Thyroid gland (tissue), 4 donors: Measurements from ENCODE around the gene USP46. TPM values are rescaled to one million over a fixed set of nuclear protein-coding genes. Genes with fewer than 3 reads are reported as not detected.

Experiments
- DNase-seq, 2 donors: peaks; one replicate each; pipeline ENCODE4 v3.0.0-alpha.2; 2019
- H3K27ac ChIP-seq, 3 donors: fragments of 200-600 bp; sonication (generic); 1 replicate in 2 of 3; 2 replicates in 1 of 3; pipeline ENCODE4 v1.5.1; 2016 to 2019; ENCODE audit warnings: mild to moderate bottlenecking in 1 of 3, moderate library complexity in 1 of 3
- H3K27me3 ChIP-seq: fragments of 200-600 bp; sonication (generic); one replicate; pipeline ENCODE4 v1.5.1; 2019
- H3K36me3 ChIP-seq, 2 donors: fragments of 200-600 bp; sonication (generic); one replicate each; pipeline ENCODE4 v1.5.1; 2016 to 2019
- H3K4me1 ChIP-seq, 2 donors: fragments of 200-600 bp; sonication (generic); one replicate each; pipeline ENCODE4 v1.5.1; 2017 to 2019
- H3K4me3 ChIP-seq, 3 donors: fragments of 200-600 bp; sonication (generic); replicated peaks in 1 of 3; 1 replicate in 2 of 3; 2 replicates in 1 of 3; pipeline ENCODE4 v1.5.1; 2016; ENCODE audit warnings: mild to moderate bottlenecking in 1 of 3
- H3K9me3 ChIP-seq: fragments of 200-600 bp; sonication (generic); one replicate; pipeline ENCODE4 v1.5.1; 2017
- POLR2A ChIP-seq, 2 donors: fragments of 450-650 bp; IDR thresholded peaks; one replicate each; pipeline ENCODE4 v1.6.1; 2017; ENCODE audit warnings: antibody characterized with exemption in 2 of 2, mild to moderate bottlenecking in 2 of 2, moderate library complexity in 1 of 2
- WGBS, 2 donors: methylation state at CpG; one replicate each; pipeline ENCODE4 v1.1.5; 2017; 5-methylcytosine and 5-hydroxymethylcytosine counted together
- intact Hi-C: fragments of 100-400 bp; cut with DNase I; formaldehyde crosslinking; loops from one replicate; pipeline ENCODE4 v1.15.1; 2023
- total RNA-seq, 4 donors: library from RNA; depleted of rRNA; stranded (reverse); fragments of >200 nt; gene quantifications; one replicate each; pipeline ENCODE4 v1.2.3, GENCODE V29; 2016
- TF ChIP-seq, protein P1 (sequence below), 6 experiments: fragments of 200-600 bp in 3 of 6; fragments of 450-650 bp in 3 of 6; sonication (generic) in 3 of 6; IDR thresholded peaks; one replicate each; pipeline ENCODE4 v1.5.1; 2016 to 2019; ENCODE audit warnings: antibody characterized with exemption in 6 of 6, mild to moderate bottlenecking in 2 of 6, inconsistent platforms in 1 of 6, moderate library complexity in 1 of 6

USP46 gene
- total RNA-seq, 4 donors from 2014 or later: 10.8 to 17.6 (median 14.2) TPM

DNA sequence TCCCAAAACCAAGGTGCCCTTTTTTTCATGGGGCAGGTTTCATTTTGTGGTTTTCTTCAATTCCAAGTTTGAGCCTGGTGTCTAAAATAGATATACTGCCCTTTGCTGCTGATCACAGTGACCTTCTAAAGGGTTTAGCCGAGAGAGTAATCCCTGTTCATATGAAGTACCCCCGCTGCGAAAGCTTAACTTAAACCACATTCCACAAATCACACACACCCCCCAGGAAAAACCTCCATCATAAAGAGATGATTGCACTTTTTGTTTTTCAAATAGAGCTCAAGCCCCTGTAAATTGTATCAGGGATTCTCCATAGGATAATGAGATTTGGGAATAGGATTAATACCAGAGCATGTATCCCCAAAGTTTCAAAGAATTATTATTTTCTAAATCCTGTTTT is 90.8 kb downstream of the USP46 start:
- no peak overlapping the region for H3K27ac ChIP-seq
- intact Hi-C loops: no loop called here
- no peak overlapping the region for H3K4me3 ChIP-seq
- H3K36me3 ChIP-seq: no peaks in the 10 kb centered on the region
- TF ChIP-seq POLR2A (IDR thresholded peaks at IDR 0.05): no peak
- TF ChIP-seq, protein P1, sequence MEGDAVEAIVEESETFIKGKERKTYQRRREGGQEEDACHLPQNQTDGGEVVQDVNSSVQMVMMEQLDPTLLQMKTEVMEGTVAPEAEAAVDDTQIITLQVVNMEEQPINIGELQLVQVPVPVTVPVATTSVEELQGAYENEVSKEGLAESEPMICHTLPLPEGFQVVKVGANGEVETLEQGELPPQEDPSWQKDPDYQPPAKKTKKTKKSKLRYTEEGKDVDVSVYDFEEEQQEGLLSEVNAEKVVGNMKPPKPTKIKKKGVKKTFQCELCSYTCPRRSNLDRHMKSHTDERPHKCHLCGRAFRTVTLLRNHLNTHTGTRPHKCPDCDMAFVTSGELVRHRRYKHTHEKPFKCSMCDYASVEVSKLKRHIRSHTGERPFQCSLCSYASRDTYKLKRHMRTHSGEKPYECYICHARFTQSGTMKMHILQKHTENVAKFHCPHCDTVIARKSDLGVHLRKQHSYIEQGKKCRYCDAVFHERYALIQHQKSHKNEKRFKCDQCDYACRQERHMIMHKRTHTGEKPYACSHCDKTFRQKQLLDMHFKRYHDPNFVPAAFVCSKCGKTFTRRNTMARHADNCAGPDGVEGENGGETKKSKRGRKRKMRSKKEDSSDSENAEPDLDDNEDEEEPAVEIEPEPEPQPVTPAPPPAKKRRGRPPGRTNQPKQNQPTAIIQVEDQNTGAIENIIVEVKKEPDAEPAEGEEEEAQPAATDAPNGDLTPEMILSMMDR (IDR thresholded peaks at IDR 0.05): no peak
- DNase-seq: no peak
- 90 to 94% methylated on average over 3 of the region's 3 CpGs for WGBS, 2 donors
- no peaks in the 10 kb centered on the region for H3K4me1 ChIP-seq
- H3K9me3 ChIP-seq: no peaks in the 10 kb centered on the region
- no peaks in the 10 kb centered on the region for H3K27me3 ChIP-seq

DNA sequence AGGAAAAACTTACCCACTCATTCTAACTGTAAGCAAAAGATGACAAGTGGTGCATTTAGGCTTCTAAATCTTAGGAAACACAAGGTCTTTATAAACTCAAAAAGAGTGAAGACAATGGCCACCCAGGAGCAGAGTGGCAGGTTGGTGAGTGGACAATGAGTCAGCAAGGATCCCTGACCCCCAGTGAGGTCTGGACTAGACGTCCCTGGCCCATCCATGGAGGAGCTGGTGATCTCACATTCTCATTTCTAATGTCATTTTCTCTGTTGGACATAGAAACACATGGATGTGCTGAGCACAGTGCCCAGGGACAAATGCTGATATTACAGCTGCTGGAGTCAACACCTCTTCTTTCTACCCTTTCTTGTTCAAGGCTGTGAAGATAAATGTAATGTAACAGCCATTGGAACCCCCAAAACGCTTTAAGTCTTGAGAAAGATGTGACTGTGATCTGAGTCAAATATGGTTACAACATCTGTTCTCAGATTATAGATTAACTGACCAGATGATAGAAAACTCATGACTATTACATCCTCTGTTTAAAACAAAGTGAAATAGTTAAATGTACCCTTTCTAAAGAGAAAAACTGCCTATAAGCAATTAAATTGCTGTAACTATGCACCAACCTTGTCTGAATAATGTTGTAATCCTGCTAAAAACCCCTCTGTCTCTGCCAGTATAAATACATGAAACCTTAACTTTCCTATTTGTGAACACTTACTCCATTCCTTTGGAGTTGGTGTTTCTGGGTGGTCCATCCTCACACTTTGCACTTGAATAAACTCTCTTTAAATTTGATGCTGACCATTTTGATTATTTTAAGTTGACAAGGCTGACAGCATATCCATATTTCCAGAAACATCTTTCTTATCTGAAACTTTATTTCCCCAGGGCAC is 92.7 kb downstream of the USP46 start:
- intact Hi-C loops: no loop called here
- Histone ChIP-seq H3K4me1 (no peaks in the 10 kb centered on the region), H3K4me3 (no peak overlapping the region), H3K36me3 (no peaks in the 10 kb centered on the region), H3K27me3 (no peaks in the 10 kb centered on the region), H3K9me3 (no peaks in the 10 kb centered on the region), H3K27ac (no peak overlapping the region)
- TF ChIP-seq POLR2A (IDR thresholded peaks at IDR 0.05): no peak
- TF ChIP-seq, protein P1 (IDR thresholded peaks at IDR 0.05): no peak
- no peak for DNase-seq
- 70 to 82% methylated on average over 2 of the region's 2 CpGs for WGBS, 2 donors

DNA sequence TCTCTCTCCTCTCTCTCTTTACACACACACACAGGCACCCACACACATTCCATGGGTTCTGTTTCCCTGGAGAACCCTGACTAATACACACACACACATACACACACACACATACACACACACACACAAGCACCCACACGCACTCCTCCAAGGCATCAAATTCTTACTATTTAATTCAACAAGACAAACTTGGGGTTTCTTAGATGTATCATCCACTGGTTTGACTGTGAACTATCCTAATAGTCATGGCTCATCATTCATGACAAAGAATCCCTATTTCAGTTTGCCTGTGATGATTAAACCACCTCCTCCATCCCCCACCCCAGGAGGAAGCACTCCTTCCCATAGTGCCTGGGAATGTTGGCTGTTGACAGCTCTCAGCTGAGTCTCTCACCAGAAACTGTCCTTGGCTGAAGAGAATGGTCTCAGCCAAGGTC is 98.2 kb downstream of the USP46 start:
- Histone ChIP-seq H3K4me1 (no peaks in the 10 kb centered on the region), H3K4me3 (no peak overlapping the region), H3K27me3 (no peaks in the 10 kb centered on the region), H3K9me3 (no peaks in the 10 kb centered on the region), H3K36me3 (no peaks in the 10 kb centered on the region), H3K27ac (no peak overlapping the region)
- 82 to 98% methylated on average over 1 of the region's 1 CpG for WGBS, 2 donors
- DNase-seq: no peak
- intact Hi-C loops: no loop called here
- TF ChIP-seq, protein P1 (IDR thresholded peaks at IDR 0.05): no peak
- TF ChIP-seq POLR2A (IDR thresholded peaks at IDR 0.05): no peak

DNA sequence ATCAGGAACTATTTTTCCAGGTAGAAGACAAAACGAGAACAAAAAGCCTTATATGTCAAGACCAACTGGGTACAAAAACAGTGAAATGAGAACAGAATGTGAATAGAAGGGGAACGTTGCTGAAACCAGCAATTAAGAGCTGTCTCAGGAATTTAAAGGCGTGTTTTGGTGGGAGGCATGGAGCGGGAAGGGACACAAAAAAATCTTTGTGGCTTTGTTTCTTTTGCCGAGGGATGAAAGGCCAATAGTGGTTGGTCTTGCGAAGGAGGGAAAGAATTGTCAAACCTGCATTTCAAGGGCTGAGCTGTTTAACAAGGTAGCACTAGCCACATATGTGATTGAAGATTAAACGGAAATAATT is 103.8 kb downstream of the USP46 start:
- intact Hi-C loops: no loop called here
- TF ChIP-seq POLR2A (IDR thresholded peaks at IDR 0.05): no peak
- TF ChIP-seq, protein P1 (IDR thresholded peaks at IDR 0.05): no peak
- no peak overlapping the region for H3K27ac ChIP-seq
- H3K27me3 ChIP-seq: no peaks in the 10 kb centered on the region
- H3K36me3 ChIP-seq: no peaks in the 10 kb centered on the region
- no peaks in the 10 kb centered on the region for H3K9me3 ChIP-seq
- no peaks in the 10 kb centered on the region for H3K4me1 ChIP-seq
- DNase-seq: no peak
- no peak overlapping the region for H3K4me3 ChIP-seq
- 47 to 52% methylated on average over 7 of the region's 7 CpGs for WGBS, 2 donors

DNA sequence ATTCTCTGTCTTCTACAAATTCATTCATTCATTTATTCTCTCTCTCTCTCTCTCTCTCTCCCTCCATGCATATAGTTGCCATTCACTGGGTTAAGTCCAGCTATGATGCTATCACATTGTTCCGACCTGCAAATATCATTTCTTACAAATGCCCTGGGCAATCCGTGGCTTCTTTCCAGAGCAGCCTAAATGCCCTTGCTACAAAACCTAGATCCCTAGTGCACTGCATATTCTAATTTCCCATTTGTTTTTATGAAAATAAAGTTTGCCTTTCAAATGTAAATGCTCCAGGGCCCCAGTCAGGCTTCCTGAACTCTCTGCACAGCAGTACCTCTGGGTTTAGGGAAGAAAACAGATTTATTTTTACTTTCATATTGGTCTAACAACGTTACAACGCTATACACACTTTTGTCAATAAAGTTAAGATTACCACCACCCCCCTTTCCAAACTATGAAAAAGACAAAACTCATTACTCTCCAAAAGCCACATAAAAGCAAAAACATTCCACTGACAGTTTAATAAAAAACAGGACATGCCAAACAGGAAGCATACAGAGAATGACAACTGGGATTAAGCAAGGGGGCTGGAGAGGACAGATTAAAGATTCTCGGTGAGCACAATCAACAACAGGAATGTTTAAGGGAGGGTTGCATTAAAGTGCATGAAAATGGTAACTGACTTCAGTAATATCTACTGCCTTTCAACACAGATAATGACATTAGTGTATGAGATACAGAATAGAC is 104.3 kb downstream of the USP46 start:
- no peak overlapping the region for H3K4me3 ChIP-seq
- H3K4me1 ChIP-seq: no peaks in the 10 kb centered on the region
- intact Hi-C loops: no loop called here
- TF ChIP-seq POLR2A (IDR thresholded peaks at IDR 0.05): no peak
- TF ChIP-seq, protein P1 (IDR thresholded peaks at IDR 0.05): no peak
- H3K9me3 ChIP-seq: no peaks in the 10 kb centered on the region
- DNase-seq: no peak
- H3K27me3 ChIP-seq: no peaks in the 10 kb centered on the region
- no peaks in the 10 kb centered on the region for H3K36me3 ChIP-seq
- no peak overlapping the region for H3K27ac ChIP-seq
- WGBS, 2 donors: 55 to 62% methylated on average over 5 of the region's 5 CpGs
